HCT116 (cell line): ENCODE measurements around the gene PRRX1. TPM values are rescaled to one million over a fixed set of nuclear protein-coding genes. Genes with fewer than 3 reads are reported as not detected.

ENCODE experiments used
- ATAC-seq: fragments of 200-7000 bp; cut with Tn5 transposase; 2 replicates; pipeline ENCODE4 v1.9.1; 2020; ENCODE audit warnings: mild to moderate bottlenecking, moderate library complexity
- BruUV-seq: library from RNA; stranded (reverse); fragments of 400-500 nt; replicated peaks from 2 replicates; lab custom pipeline; 2021; lab: Mats Ljungman, UMichigan
- CTCF ChIA-PET: fragments of 300-600 bp; sonication (Branson Sonifier 250); formaldehyde crosslinking; loops from one replicate; lab custom pipeline; 2021; ENCODE audit warnings: antibody characterized with exemption; lab: Charles Lee
- POLR2A ChIA-PET: fragments of 300-600, 350-600 bp; sonication (Branson Sonifier 250); formaldehyde crosslinking; loops from one replicate; lab custom pipeline; 2021; ENCODE audit warnings: antibody characterized with exemption; lab: Charles Lee
- RAD21 ChIA-PET, 2 experiments: fragments of 300-600 bp; sonication (Branson Sonifier 250); formaldehyde crosslinking; loops; one replicate each; lab custom pipeline; 2023; ENCODE audit warnings: low total read pairs in 2 of 2; ENCODE audit not compliant: uncharacterized antibody in 2 of 2, unreplicated experiment in 2 of 2, low non-redundant PET in 1 of 2; lab: Charles Lee
- DNase-seq: peaks from one replicate; pipeline ENCODE4 v3.0.0-alpha.2; 2010; ENCODE audit warnings: low read depth, low spot score
- H2AFZ ChIP-seq: fragments of 200-600 bp; shearing (Covaris generic), sonication (generic); 2 replicates; pipeline ENCODE4 v1.6.1; 2017; ENCODE audit warnings: low read depth, mixed run types, mixed read lengths, antibody characterized with exemption, low read length; ENCODE audit not compliant: poor library complexity, severe bottlenecking
- H3K27ac ChIP-seq: 2 replicates; pipeline ENCODE4 v1.5.1; 2012; ENCODE audit warnings: low read depth, low read length
- H3K27me3 ChIP-seq: fragments of 200-600 bp; sonication (generic); 2 replicates; pipeline ENCODE4 v1.6.1; 2016; ENCODE audit warnings: mixed run types, low read length, mixed read lengths; ENCODE audit not compliant: insufficient read depth
- H3K36me3 ChIP-seq, 2 experiments: fragments of 200-500 bp in 1 of 2; fragments of 200-600 bp in 1 of 2; sonication (Bioruptor generic) in 1 of 2; sonication (generic) in 1 of 2; 2 replicates each; pipeline versions ENCODE4 v1.5.1 to v1.6.1; 2014 to 2016; ENCODE audit warnings: low read length in 2 of 2, inconsistent platforms in 1 of 2, mixed read lengths in 1 of 2, mixed run types in 1 of 2; ENCODE audit not compliant: insufficient read depth in 2 of 2, control insufficient read depth in 1 of 2
- H3K4me1 ChIP-seq, 2 experiments: fragments of 200-600 bp in 1 of 2; sonication (generic) in 1 of 2; 2 replicates each; pipeline versions ENCODE4 v1.5.1 to v1.6.1; 2012 to 2017; ENCODE audit warnings: low read length in 2 of 2, inconsistent platforms in 1 of 2, mild to moderate bottlenecking in 1 of 2, mixed read lengths in 1 of 2, mixed run types in 1 of 2, moderate library complexity in 1 of 2; ENCODE audit not compliant: insufficient read depth in 2 of 2, control insufficient read depth in 1 of 2
- H3K4me2 ChIP-seq: fragments of 200-600 bp; sonication (generic); 2 replicates; pipeline ENCODE4 v1.6.1; 2017; ENCODE audit warnings: mixed run types, low read length, mixed read lengths
- H3K4me3 ChIP-seq, 2 experiments: fragments of 200-600 bp in 1 of 2; sonication (generic) in 1 of 2; replicated peaks in 1 of 2; 2 replicates each; pipeline ENCODE4 v1.5.1; 2011 to 2016; ENCODE audit warnings: low read length in 2 of 2, control low read depth in 1 of 2, low read depth in 1 of 2, mild to moderate bottlenecking in 1 of 2, mixed read lengths in 1 of 2, mixed run types in 1 of 2
- H3K79me2 ChIP-seq: fragments of 200-600 bp; sonication (generic); 2 replicates; pipeline ENCODE4 v1.6.1; 2017; ENCODE audit warnings: mild to moderate bottlenecking, mixed run types, low read length, moderate library complexity, mixed read lengths; ENCODE audit not compliant: insufficient read depth
- H3K9ac ChIP-seq: fragments of 200-600 bp; sonication (generic); 2 replicates; pipeline ENCODE4 v1.6.1; 2016; ENCODE audit warnings: low read length, mixed read lengths
- H3K9me2 ChIP-seq: fragments of 200-600 bp; sonication (generic), shearing (Covaris generic); 2 replicates; pipeline ENCODE4 v1.6.1; 2017; ENCODE audit warnings: mixed run types, mild to moderate bottlenecking, moderate library complexity; ENCODE audit not compliant: insufficient read depth
- H3K9me3 ChIP-seq, 2 experiments: fragments of 200-500 bp in 1 of 2; fragments of 200-600 bp in 1 of 2; sonication (Bioruptor generic) in 1 of 2; sonication (generic) in 1 of 2; 2 replicates each; pipeline ENCODE4 v1.6.1; 2014 to 2017; ENCODE audit warnings: low read length in 2 of 2, mixed read lengths in 2 of 2, inconsistent platforms in 1 of 2, low read depth in 1 of 2, mild to moderate bottlenecking in 1 of 2, mixed run types in 1 of 2, moderate library complexity in 1 of 2; ENCODE audit not compliant: control insufficient read depth in 1 of 2, insufficient read depth in 1 of 2
- H4K20me1 ChIP-seq: fragments of 200-600 bp; sonication (generic), shearing (Covaris generic); 2 replicates; pipeline ENCODE4 v1.6.1; 2017; ENCODE audit warnings: mixed run types, mild to moderate bottlenecking, moderate library complexity; ENCODE audit not compliant: insufficient read depth
- ATF3 ChIP-seq: IDR thresholded peaks from 2 replicates; pipeline ENCODE4 v1.6.1; 2012
- EGR1 ChIP-seq: IDR thresholded peaks from 2 replicates; pipeline ENCODE4 v1.6.1; 2012; ENCODE audit warnings: low read depth
- EZH2 ChIP-seq: fragments of 200-600 bp; sonication (generic); IDR thresholded peaks from 2 replicates; pipeline ENCODE4 v1.6.1; 2017; ENCODE audit warnings: antibody characterized with exemption, mixed run types
- EZH2phosphoT487 ChIP-seq: fragments of 200-600 bp; IDR thresholded peaks from 2 replicates; pipeline ENCODE4 v1.6.1; 2018; ENCODE audit warnings: antibody characterized with exemption, borderline replicate concordance
- FOSL1 ChIP-seq: IDR thresholded peaks from 2 replicates; pipeline ENCODE4 v1.6.1; 2012; ENCODE audit warnings: low read depth
- POLR2AphosphoS5 ChIP-seq: IDR thresholded peaks from 2 replicates; pipeline ENCODE4 v1.6.1; 2011; ENCODE audit warnings: mild to moderate bottlenecking, low read depth, low read length, moderate library complexity
- SIN3A ChIP-seq: IDR thresholded peaks from 2 replicates; pipeline ENCODE4 v1.6.1; 2012; ENCODE audit warnings: low read depth
- SRF ChIP-seq: IDR thresholded peaks from 2 replicates; pipeline ENCODE4 v1.6.1; 2012; ENCODE audit warnings: low read depth
- TCF7L2 ChIP-seq: IDR thresholded peaks from 2 replicates; pipeline ENCODE4 v1.7.0; 2011; ENCODE audit warnings: borderline replicate concordance, inconsistent platforms; ENCODE audit not compliant: insufficient read depth, insufficient read length; ENCODE audit errors: extremely low read depth
- YY1 ChIP-seq: IDR thresholded peaks from 2 replicates; pipeline ENCODE4 v1.6.1; 2011; ENCODE audit warnings: low read length, low read depth, moderate library complexity, mild to moderate bottlenecking; ENCODE audit not compliant: insufficient replicate concordance; ENCODE audit errors: extremely low read depth
- ZFX ChIP-seq: fragments of 450-650 bp; IDR thresholded peaks from 2 replicates; pipeline ENCODE4 v1.6.1; 2017
- intact Hi-C: fragments of 100-400 bp; cut with micrococcal nuclease; formaldehyde crosslinking; loops from 2 replicates; pipeline ENCODE4 v1.10.0; 2022
- total RNA-seq: library from RNA; stranded (reverse); gene quantifications from one replicate; pipeline ENCODE4 v1.2.1, GENCODE V29; 2021; ENCODE audit not compliant: unreplicated experiment
- TF ChIP-seq, protein P1 (sequence below): IDR thresholded peaks from 2 replicates; pipeline ENCODE4 v1.6.1; 2012; ENCODE audit warnings: low read depth
- TF ChIP-seq, protein P2 (sequence below): IDR thresholded peaks from 2 replicates; pipeline ENCODE4 v1.6.1; 2012

PRRX1 gene
- total RNA-seq, 1 experiment from 2014 or later: 0.37 TPM

- Histone ChIP-seq H2AFZ (no peak overlapping the region), H4K20me1 (no peaks in the 10 kb centered on the region), H3K36me3 (no peaks in the 10 kb centered on the region), H3K27ac (no peak overlapping the region), H3K4me3 (no peak overlapping the region), H3K4me1 (no peaks in the 10 kb centered on the region), H3K9me2 (no peaks in the 10 kb centered on the region), H3K27me3 (no peaks in the 10 kb centered on the region), H3K9ac (no peak overlapping the region), H3K4me2 (no peak overlapping the region), H3K9me3 (no peaks in the 10 kb centered on the region), H3K79me2 (no peaks in the 10 kb centered on the region)
- DNase-seq (no peak), ATAC-seq (no peak)
- ChIA-PET RAD21 (no interaction called here), CTCF (no interaction called here), POLR2A (no interaction called here)
- no peak for TF ChIP-seq FOSL1
- no peak for TF ChIP-seq ATF3
- no peak for TF ChIP-seq ZFX
- TF ChIP-seq EGR1: no peak
- no peak for TF ChIP-seq YY1
- intact Hi-C loops: no loop called here
- no TSS peak for BruUV-seq
Measured at GRCh38 chr1:170662561-170663403, 1.1 kb upstream of the PRRX1 start.

GRCh38 chr1:170663404-170664092, 383 bp upstream of the PRRX1 start:
- no TSS peak for BruUV-seq
- no peak for ATAC-seq
- no peak overlapping the region for H3K27ac ChIP-seq
- H3K36me3 ChIP-seq: no peaks in the 10 kb centered on the region
- no peaks in the 10 kb centered on the region for H4K20me1 ChIP-seq
- intact Hi-C loops: no loop called here
- H3K9me2 ChIP-seq: no peaks in the 10 kb centered on the region
- H3K4me1 ChIP-seq: no peaks in the 10 kb centered on the region
- no peak overlapping the region for H2AFZ ChIP-seq
- CTCF ChIA-PET: no interaction called here
- H3K79me2 ChIP-seq: no peaks in the 10 kb centered on the region
- no peak overlapping the region for H3K9ac ChIP-seq
- no peaks in the 10 kb centered on the region for H3K27me3 ChIP-seq
- POLR2A ChIA-PET: no interaction called here
- RAD21 ChIA-PET: no interaction called here
- no peak overlapping the region for H3K4me3 ChIP-seq
- no peak overlapping the region for H3K4me2 ChIP-seq
- DNase-seq: no peak
- no peaks in the 10 kb centered on the region for H3K9me3 ChIP-seq
- TF ChIP-seq SIN3A (no peak), ATF3 (no peak), EZH2phosphoT487 (no peak), TCF7L2 (no peak), SRF (no peak), FOSL1 (no peak), POLR2AphosphoS5 (no peak), EZH2 (no peak)
- TF ChIP-seq, protein P1, sequence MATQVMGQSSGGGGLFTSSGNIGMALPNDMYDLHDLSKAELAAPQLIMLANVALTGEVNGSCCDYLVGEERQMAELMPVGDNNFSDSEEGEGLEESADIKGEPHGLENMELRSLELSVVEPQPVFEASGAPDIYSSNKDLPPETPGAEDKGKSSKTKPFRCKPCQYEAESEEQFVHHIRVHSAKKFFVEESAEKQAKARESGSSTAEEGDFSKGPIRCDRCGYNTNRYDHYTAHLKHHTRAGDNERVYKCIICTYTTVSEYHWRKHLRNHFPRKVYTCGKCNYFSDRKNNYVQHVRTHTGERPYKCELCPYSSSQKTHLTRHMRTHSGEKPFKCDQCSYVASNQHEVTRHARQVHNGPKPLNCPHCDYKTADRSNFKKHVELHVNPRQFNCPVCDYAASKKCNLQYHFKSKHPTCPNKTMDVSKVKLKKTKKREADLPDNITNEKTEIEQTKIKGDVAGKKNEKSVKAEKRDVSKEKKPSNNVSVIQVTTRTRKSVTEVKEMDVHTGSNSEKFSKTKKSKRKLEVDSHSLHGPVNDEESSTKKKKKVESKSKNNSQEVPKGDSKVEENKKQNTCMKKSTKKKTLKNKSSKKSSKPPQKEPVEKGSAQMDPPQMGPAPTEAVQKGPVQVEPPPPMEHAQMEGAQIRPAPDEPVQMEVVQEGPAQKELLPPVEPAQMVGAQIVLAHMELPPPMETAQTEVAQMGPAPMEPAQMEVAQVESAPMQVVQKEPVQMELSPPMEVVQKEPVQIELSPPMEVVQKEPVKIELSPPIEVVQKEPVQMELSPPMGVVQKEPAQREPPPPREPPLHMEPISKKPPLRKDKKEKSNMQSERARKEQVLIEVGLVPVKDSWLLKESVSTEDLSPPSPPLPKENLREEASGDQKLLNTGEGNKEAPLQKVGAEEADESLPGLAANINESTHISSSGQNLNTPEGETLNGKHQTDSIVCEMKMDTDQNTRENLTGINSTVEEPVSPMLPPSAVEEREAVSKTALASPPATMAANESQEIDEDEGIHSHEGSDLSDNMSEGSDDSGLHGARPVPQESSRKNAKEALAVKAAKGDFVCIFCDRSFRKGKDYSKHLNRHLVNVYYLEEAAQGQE: no peak
- TF ChIP-seq, protein P2, sequence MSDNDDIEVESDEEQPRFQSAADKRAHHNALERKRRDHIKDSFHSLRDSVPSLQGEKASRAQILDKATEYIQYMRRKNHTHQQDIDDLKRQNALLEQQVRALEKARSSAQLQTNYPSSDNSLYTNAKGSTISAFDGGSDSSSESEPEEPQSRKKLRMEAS: no peak
